Memory B cell (primary cell): ENCODE results near the gene DVL2.
"Not testable (repeated sequence)": the region's sequence is repeated elsewhere in the genome, so short reads cannot be mapped to it uniquely, and the experiment has no call there.

Source experiments
- ATAC-seq: fragments of 150-1000 bp; cut with Tn5 transposase; 2 replicates; pipeline ENCODE4 v1.10.0; 2021; ENCODE audit warnings: low read depth, mild to moderate bottlenecking, moderate library complexity
- DNase-seq, 2 donors: peaks; one replicate each; pipeline ENCODE4 v3.0.0; 2022; ENCODE audit warnings: low spot score in 2 of 2
- H3K27ac Mint-ChIP-seq: one replicate; pipeline ENCODE4 v1.8.0; 2022; ENCODE audit warnings: mild to moderate bottlenecking, moderate library complexity, mixed read lengths
- H3K27me3 Mint-ChIP-seq: one replicate; pipeline ENCODE4 v1.8.0; 2022; ENCODE audit warnings: mixed read lengths
- H3K36me3 Mint-ChIP-seq: one replicate; pipeline ENCODE4 v1.8.0; 2022; ENCODE audit warnings: mild to moderate bottlenecking, mixed read lengths
- H3K4me1 Mint-ChIP-seq: one replicate; pipeline ENCODE4 v1.8.0; 2022; ENCODE audit warnings: mixed read lengths
- H3K4me3 Mint-ChIP-seq: one replicate; pipeline ENCODE4 v1.8.0; 2022; ENCODE audit warnings: mild to moderate bottlenecking, moderate library complexity, mixed read lengths
- H3K9me3 Mint-ChIP-seq: one replicate; pipeline ENCODE4 v1.8.0; 2022; ENCODE audit warnings: mixed read lengths

The DVL2 gene

DNA sequence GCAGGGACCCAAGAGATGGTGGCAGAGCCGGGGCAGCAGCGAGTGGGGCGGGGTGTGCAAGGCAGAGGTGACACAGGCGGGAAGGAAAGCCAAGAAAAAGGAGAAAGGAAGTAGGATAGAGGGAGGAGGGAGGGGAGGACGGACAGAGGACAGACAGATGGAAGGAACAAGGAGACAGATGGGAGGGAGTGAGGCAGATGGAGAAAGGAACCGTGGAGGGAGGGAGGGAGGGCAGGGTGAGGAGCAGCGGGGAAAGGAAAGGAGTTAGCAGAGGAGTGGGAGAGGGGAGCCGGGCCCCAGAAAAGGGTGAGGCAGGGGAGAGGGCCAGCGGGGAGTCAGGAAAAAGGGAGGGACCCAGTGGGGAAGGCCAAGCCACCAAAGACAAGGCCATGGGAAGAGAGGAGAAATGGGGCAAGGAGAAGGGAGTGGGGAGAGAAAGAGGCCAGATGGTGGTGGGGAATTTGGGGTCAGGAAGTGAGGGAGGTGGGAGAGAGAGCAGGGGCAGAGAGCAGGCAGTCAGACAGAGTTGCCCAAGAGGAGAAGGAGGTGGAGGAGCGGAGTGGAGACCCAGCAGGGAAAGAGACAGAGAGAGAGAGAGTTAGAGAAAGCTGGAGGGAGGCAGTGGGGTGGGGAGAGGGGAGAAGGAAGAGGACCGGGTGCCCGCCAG, 41.9 kb downstream of the DVL2 start:
- H3K27ac Mint-ChIP-seq = no peak overlapping the region

DNA sequence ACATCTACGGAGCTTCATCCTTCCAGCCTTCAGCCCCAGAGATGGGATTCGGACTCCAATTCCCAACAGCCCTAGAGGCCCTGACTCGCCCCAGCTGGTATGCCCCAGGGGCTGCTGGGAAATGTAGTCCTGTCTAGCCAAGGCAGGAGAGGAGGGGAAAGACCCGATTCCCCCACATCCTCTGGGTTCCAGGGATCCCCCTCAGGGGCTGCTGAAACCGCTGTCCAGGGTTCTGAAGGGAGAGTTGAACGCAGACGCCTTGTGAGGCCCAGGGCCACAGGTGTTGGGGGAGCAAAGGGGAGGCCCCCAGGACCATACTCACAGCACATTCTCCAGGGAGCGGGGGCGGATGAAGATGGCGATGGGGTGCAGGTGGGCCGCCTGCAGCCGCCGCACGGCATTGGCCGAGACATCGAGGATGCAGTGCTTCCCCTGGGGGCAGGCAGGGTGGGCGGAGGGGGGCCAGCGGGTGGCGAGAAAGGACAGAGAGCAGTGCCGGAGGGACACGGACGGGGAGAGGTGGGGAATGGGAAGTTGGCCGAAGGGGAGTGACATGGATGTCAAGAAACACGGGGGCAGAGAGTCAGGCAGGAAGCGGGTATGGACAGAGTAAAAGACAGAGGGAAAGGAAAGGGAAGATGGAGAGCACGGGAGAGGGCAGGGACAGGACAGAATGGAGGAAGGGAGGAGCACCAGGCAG, 42.6 kb downstream of the DVL2 start:
- ATAC-seq (peak; percentile 54), DNase-seq (no peak)
- no peaks in the 10 kb centered on the region for H3K9me3 Mint-ChIP-seq
- no peak overlapping the region for H3K27ac Mint-ChIP-seq
- peaks cover 5% of the 10 kb centered on the region for H3K36me3 Mint-ChIP-seq
- peaks cover 4% of the 10 kb centered on the region for H3K27me3 Mint-ChIP-seq
- H3K4me1 Mint-ChIP-seq = no peaks in the 10 kb centered on the region
- H3K4me3 Mint-ChIP-seq = no peak overlapping the region

More for the DNA sequence above, 41.9 kb downstream of the DVL2 start:
- Mint-ChIP-seq H3K36me3 (peaks cover 5% of the 10 kb centered on the region), H3K4me3 (no peak overlapping the region), H3K9me3 (no peaks in the 10 kb centered on the region), H3K27me3 (peaks cover 4% of the 10 kb centered on the region), H3K4me1 (no peaks in the 10 kb centered on the region)
- DNase-seq = no peak
- no peak for ATAC-seq

DNA sequence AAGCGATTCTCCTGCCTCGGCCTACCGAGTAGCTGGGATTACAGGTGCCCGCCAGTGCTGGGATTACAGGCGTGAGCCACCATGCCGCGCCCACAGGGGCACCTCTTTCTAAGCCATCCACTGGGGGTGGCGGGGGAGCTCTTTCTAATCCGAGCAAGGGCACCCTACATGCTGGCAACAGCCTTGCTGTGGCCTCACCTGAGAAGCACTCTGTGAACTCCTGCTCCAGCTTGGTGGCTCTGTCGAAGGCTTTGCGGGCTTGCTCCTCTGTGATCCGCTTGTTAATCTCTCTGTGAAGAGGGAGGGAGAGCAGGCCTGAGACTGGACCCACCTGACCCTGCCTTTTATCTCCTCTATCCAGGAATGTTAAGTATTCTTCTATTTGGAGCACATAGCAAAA, 43.2 kb downstream of the DVL2 start:
- Mint-ChIP-seq H3K36me3 (peaks cover 5% of the 10 kb centered on the region), H3K4me3 (no peak overlapping the region)

DNA sequence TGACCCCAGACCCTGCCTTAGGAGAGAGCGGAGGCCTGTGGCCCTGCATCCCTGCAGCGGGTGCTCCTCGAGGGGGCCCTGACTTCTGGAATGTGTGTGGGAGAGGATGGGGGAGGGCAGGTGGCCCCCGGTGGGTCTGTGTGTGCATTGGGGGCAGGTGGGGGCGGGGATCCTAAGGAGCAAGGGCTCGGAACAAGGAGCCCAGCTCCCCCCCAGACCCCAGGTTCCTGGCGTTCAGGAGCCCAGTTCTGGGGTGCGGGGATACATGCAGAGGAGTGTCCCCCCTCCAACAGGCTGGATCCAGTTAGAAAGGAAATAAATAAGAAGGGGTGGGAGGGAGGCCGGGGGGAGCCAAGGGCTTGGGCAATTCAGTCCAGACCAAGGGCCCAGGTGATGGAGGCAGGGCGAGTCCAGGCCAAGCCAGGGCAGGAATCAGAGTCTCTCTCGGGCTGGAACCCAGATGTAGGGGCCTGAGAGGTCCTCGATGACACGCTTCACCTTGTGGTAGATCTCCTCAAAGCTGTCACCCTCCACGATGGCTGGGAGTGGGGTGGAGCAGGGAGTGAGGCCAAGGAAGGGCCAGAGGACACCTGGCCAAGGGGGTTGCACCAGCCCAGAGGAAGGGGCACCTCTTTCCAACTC, 43.9 kb downstream of the DVL2 start:
- Mint-ChIP-seq H3K27me3 (peaks cover 4% of the 10 kb centered on the region), H3K4me3 (no peak overlapping the region), H3K36me3 (peaks cover 5% of the 10 kb centered on the region), H3K9me3 (no peaks in the 10 kb centered on the region), H3K4me1 (peaks cover 4% of the 10 kb centered on the region), H3K27ac (no peak overlapping the region)
- DNase-seq (no peak), ATAC-seq (no peak)

More for the DNA sequence above, 43.2 kb downstream of the DVL2 start:
- DNase-seq (no peak), ATAC-seq (no peak)
- peaks cover 4% of the 10 kb centered on the region for H3K27me3 Mint-ChIP-seq
- H3K4me1 Mint-ChIP-seq = peaks cover 4% of the 10 kb centered on the region
- no peaks in the 10 kb centered on the region for H3K9me3 Mint-ChIP-seq
- no peak overlapping the region for H3K27ac Mint-ChIP-seq

DNA sequence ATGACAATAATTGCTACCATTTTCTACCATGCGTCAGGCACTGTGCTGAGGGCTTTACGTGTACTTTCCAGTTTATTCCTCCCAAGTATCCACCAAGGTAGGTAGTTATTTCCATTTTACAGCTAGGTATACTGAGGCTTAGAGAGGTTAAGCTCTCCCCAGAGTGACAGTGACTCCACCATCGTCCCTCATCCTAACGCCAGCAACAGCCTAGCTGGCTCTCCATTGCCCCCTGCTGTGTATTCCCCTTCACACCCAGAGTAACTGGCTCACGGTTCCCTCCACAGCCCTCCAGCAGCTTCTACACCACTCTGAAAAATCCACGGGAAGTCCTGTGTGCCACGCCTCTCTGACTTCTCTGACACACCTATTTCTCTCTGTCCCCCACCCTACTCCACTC, 48.1 kb downstream of the DVL2 start:
- H3K9me3 Mint-ChIP-seq = no peaks in the 10 kb centered on the region

GRCh38 chr17:7184647-7185046, 49.7 kb downstream of the DVL2 start:
- ATAC-seq (no peak), DNase-seq (no peak)
- Mint-ChIP-seq H3K27me3 (no peaks in the 10 kb centered on the region), H3K9me3 (no peaks in the 10 kb centered on the region), H3K4me1 (peaks cover 4% of the 10 kb centered on the region), H3K27ac (no peak overlapping the region), H3K4me3 (no peak overlapping the region), H3K36me3 (no peaks in the 10 kb centered on the region)

More for the DNA sequence above, 48.1 kb downstream of the DVL2 start:
- no peak overlapping the region for H3K4me3 Mint-ChIP-seq
- H3K27me3 Mint-ChIP-seq = no peaks in the 10 kb centered on the region
- H3K36me3 Mint-ChIP-seq = no peaks in the 10 kb centered on the region
- H3K4me1 Mint-ChIP-seq = peaks cover 4% of the 10 kb centered on the region
- no peak overlapping the region for H3K27ac Mint-ChIP-seq
- no peak for DNase-seq
- peak; percentile 37 for ATAC-seq

GRCh38 chr17:7184091-7184488, 50.2 kb downstream of the DVL2 start:
- Mint-ChIP-seq H3K4me3 (no peak overlapping the region), H3K9me3 (no peaks in the 10 kb centered on the region), H3K36me3 (no peaks in the 10 kb centered on the region), H3K27me3 (no peaks in the 10 kb centered on the region), H3K27ac (no peak overlapping the region), H3K4me1 (peaks cover 4% of the 10 kb centered on the region)
- DNase-seq (no peak), ATAC-seq (no peak)

- no peak for DNase-seq
- Mint-ChIP-seq H3K4me3 (no peak overlapping the region), H3K36me3 (no peaks in the 10 kb centered on the region), H3K27me3 (no peaks in the 10 kb centered on the region), H3K4me1 (peaks cover 4% of the 10 kb centered on the region), H3K9me3 (no peaks in the 10 kb centered on the region), H3K27ac (no peak overlapping the region)
- ATAC-seq = no peak
Observed at GRCh38 chr17:7183433-7184090, 50.8 kb downstream of the DVL2 start.

DNA sequence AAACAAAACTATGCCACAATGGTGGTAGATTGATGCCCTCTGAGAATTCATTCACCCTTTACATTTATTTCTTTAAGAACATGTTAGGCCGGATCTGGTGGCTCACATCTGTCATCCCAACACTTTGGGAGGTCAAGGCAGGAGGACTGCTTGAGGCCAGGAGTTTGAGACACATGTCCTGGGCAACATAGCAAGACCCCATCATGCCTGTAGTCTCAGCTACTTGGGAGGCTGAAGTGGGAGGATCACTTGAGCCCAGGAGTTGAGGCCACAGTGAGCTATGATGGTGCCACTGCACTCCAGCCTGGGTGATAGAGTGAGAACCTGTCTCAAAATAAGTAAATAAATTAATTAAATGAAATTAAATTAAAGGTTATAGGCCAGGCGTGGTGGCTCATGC, 52.2 kb downstream of the DVL2 start:
- DNase-seq, H3K36me3 Mint-ChIP-seq, H3K9me3 Mint-ChIP-seq, ATAC-seq, H3K27me3 Mint-ChIP-seq, H3K27ac Mint-ChIP-seq, H3K4me3 Mint-ChIP-seq, H3K4me1 Mint-ChIP-seq: not testable (repeated sequence)

GRCh38 chr17:7179317-7180254, 54.7 kb downstream of the DVL2 start, which contains the start of gene ASGR1:
ASGR1 (minus strand) TSS chr17:7179370; CDS start chr17:7178563, 807 bp downstream.
- no peaks in the 10 kb centered on the region for H3K36me3 Mint-ChIP-seq
- H3K9me3 Mint-ChIP-seq = no peaks in the 10 kb centered on the region
- ATAC-seq = no peak
- no peak within 1 kb of the TSS for H3K27ac Mint-ChIP-seq
- H3K27me3 Mint-ChIP-seq = no peaks in the 10 kb centered on the region
- no peak for DNase-seq
- no peak within 1 kb of the TSS for H3K4me3 Mint-ChIP-seq
- H3K4me1 Mint-ChIP-seq = no peaks in the 10 kb centered on the region

- Mint-ChIP-seq H3K9me3 (no peaks in the 10 kb centered on the region), H3K27ac (no peak overlapping the region)
Observed at GRCh38 chr17:7178973-7179316, 55.4 kb downstream of the DVL2 start.

DNA sequence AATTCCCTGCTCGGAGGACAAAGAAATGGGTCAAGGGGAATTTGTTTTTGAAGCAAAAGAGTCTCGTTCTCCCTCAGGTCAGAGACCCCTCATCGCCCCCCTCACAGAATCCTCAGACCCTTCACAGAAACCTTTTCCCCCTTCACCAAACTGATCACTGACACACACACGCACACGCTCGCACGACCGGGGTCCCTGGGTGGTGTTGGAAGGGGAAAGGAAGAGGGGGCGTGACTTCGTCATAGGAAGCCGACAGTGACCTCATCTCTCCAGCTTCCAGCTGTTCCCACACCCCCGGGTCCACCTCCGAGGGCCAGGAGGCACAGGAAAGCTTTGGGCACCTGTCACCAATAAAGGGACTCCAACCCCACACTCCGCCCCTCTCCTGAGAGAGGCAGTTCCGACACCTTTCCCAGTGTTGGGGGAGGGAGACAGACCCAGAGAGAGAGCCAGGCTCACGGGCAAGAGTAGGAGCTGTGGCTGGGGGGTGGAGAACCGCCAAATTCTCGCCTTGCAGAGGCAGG, 56.3 kb downstream of the DVL2 start:
- Mint-ChIP-seq H3K27ac (no peak overlapping the region), H3K4me3 (peak overlapping the region; percentile 19), H3K27me3 (no peaks in the 10 kb centered on the region), H3K9me3 (no peaks in the 10 kb centered on the region), H3K36me3 (no peaks in the 10 kb centered on the region), H3K4me1 (no peaks in the 10 kb centered on the region)
- ATAC-seq (no peak), DNase-seq (no peak)

More at GRCh38 chr17:7178973-7179316, 55.4 kb downstream of the DVL2 start:
- Mint-ChIP-seq H3K4me1 (no peaks in the 10 kb centered on the region), H3K4me3 (no peak overlapping the region), H3K36me3 (no peaks in the 10 kb centered on the region), H3K27me3 (no peaks in the 10 kb centered on the region)
- no peak for DNase-seq
- ATAC-seq = no peak
